OCI-LY1 (cell line): Measurements from ENCODE around the gene BAHD1.
"Not testable (repeated sequence)": the region's sequence is repeated elsewhere in the genome, so short reads cannot be mapped to it uniquely, and the experiment has no call there.

ENCODE experiments used
- EZH2 ChIP-seq: fragments of 200-600 bp; sonication (generic), shearing (Covaris generic); IDR thresholded peaks from 2 replicates; pipeline ENCODE4 v1.8.0; 2017; ENCODE audit warnings: borderline replicate concordance, mixed run types, mild to moderate bottlenecking, antibody characterized with exemption, low read length, moderate library complexity, mixed read lengths
- TF ChIP-seq, protein P1 (sequence below): fragments of 200-600 bp; sonication (generic), shearing (Covaris generic); IDR thresholded peaks from 2 replicates; pipeline ENCODE4 v1.5.1; 2017; ENCODE audit warnings: mild to moderate bottlenecking, antibody characterized with exemption, low read length, moderate library complexity, mixed read lengths

DNA sequence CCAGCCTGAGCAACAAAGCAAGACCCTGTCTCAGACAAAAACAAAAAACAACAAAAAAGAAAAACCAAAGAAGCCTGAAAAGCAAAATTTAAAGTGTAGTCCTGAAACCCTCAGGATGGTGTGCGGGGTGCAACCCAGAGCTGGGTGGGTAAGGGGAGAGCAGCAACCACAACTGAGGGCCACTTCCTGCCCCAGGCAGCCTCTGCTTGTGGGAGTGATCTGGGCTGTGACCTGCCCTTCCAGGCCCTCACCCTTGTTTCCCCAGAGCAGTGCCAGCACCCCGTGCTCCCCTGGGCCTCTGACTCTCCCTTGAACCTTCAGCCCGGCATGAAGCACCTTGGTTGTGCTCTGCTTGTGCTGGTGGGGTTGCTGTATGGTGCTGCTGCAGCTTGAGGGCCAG lies 13.2 kb downstream of the BAHD1 start:
- not testable (repeated sequence) for TF ChIP-seq EZH2
- TF ChIP-seq, protein P1, sequence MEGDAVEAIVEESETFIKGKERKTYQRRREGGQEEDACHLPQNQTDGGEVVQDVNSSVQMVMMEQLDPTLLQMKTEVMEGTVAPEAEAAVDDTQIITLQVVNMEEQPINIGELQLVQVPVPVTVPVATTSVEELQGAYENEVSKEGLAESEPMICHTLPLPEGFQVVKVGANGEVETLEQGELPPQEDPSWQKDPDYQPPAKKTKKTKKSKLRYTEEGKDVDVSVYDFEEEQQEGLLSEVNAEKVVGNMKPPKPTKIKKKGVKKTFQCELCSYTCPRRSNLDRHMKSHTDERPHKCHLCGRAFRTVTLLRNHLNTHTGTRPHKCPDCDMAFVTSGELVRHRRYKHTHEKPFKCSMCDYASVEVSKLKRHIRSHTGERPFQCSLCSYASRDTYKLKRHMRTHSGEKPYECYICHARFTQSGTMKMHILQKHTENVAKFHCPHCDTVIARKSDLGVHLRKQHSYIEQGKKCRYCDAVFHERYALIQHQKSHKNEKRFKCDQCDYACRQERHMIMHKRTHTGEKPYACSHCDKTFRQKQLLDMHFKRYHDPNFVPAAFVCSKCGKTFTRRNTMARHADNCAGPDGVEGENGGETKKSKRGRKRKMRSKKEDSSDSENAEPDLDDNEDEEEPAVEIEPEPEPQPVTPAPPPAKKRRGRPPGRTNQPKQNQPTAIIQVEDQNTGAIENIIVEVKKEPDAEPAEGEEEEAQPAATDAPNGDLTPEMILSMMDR, result not testable (repeated sequence)
